Hematopoietic multipotent progenitor cell treated with erythropoietin and hydrocortisone succinate and interleukin-3 and kit ligand, for 8 days (in vitro differentiated cells): ENCODE results near the gene DNAJC17.

Source experiments
- DNase-seq: peaks from one replicate; pipeline ENCODE4 v3.0.0-alpha.2; 2015

Gene DNAJC17

DNA sequence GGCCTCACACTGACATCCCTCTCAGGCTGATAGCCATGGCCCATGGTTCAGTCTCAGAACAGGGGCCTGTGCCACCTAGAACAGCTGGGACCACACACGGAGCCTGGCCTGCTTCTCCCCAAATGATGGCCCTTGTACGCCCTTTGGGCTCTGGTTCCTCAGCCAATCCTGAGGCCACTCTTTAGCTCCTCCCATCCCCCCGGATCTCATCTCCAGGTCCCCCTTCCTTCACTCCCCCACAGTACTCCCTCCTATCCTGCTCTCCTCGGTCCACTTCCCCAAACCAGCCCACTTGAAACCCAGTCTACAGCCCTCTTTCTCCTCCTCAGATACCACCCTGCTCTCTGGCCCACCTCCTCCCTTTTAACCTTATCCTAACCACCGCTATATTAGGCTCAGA lies 18.2 kb downstream of the DNAJC17 start:
- DNase-seq = no peak

DNA sequence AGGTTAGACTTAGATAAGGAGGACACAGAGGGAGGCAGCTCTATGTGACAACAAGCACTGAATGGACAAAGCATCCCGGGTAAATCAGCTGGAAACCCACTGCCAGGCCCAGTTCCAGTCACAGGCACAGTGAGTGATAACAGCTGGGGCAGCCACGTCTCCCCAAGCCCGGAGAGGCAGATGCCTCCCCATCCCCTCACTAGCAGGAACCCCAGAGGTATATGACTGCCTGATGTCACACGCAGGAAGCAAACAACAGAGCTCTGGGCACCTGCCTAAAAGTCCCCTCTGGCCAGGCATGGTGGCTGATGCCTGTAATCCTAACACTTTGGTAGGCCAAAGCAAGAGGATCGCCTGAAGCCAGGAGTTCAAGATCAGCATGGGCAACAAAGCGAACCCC lies 19.3 kb downstream of the DNAJC17 start:
- DNase-seq = peak; percentile 24

DNA sequence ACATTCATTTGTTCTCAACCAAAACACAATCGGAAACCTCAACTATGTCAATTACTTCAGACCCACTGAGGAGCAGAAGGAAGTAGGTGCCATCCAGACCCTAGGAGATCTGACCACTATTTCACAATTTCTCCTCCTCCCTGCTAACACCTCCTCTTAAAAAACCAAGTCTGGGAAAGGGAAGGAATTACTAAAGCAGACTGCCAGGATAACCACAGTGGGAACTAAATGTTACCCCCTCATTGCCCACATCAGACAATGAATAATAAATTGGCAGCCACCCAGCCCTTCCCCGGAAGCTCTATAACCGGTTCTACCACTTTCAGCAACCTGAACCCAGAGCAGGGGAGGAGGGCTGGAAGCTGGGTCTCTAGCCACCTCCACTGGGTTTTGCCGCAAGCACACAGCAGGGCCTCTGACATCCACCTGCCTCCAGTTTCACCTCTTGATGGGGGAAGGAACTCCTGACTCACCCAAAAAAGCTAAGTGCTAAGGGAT lies 19.9 kb downstream of the DNAJC17 start:
- peak; percentile 46 for DNase-seq

DNA sequence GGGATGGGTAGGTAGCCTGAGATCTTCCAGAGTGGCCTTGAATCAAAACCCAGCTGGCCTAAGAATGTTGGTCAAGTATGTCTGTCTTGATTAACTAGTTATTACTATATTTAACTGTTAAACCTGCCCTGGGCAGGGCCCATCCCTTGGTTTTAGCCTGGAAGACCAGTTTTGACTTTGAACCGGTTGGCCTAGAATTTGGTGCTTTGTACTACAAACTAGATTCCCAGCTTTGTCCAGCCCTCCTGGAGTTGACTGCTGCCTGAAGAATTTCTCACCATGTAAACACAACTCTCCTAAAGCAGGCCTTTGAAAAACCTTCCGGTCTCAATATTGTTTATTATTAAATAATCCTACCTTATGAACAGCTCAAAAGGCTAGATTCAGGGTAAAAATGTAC lies 21.5 kb downstream of the DNAJC17 start:
- DNase-seq = no peak

DNA sequence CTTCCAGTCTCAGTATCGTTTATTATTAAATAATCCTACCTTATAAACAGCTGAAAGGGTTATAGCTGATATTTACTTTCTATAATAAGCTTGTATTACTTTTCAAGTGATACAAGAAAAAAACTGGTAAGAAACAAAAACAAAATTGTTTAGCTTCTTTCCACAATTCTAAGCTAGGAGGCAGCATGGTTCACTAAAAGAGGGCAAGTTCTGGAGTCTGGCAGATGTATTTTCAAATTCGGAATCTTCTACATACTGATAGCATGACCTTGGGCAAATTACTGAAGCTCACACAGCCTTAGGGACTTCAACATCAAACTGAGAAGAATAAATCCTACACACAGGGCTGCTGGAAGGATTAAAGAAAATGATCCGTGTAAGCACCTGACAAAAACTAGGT lies 22.1 kb downstream of the DNAJC17 start:
- DNase-seq = no peak

DNA sequence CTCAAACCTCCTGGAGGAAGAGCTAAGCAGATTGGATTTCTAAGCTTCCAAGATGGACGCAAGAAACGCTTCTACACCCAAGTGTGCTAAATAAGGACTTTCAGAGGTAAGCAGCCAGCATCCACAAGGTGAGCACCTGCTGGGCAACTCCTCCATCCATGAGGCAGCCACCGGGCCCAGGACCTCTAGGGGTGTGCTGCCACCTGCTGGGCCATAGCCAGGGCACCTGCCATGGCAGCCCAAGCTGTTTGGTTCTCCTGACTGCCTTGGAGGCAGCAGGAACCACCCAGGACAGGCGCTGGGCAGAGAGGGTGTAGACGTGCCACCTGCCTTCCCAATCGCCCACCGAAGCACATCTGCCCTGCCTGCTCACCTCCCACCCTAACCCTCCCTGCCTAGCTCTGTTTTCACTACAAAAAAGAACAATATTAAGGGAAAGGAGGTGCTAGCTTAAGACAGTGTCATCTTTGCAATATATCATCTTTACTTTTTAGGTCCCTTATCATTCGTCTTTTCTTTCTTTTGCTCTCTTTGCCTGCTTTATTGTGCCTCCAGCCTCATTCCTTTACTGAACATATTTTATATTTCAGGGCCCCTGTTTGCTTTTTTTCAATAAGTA lies 24.6 kb downstream of the DNAJC17 start:
- peak; percentile 78 for DNase-seq

- DNase-seq = peak; percentile 75
These were observed 30.6 kb downstream of the DNAJC17 start for GRCh38 chr15:40776537-40777141.

DNA sequence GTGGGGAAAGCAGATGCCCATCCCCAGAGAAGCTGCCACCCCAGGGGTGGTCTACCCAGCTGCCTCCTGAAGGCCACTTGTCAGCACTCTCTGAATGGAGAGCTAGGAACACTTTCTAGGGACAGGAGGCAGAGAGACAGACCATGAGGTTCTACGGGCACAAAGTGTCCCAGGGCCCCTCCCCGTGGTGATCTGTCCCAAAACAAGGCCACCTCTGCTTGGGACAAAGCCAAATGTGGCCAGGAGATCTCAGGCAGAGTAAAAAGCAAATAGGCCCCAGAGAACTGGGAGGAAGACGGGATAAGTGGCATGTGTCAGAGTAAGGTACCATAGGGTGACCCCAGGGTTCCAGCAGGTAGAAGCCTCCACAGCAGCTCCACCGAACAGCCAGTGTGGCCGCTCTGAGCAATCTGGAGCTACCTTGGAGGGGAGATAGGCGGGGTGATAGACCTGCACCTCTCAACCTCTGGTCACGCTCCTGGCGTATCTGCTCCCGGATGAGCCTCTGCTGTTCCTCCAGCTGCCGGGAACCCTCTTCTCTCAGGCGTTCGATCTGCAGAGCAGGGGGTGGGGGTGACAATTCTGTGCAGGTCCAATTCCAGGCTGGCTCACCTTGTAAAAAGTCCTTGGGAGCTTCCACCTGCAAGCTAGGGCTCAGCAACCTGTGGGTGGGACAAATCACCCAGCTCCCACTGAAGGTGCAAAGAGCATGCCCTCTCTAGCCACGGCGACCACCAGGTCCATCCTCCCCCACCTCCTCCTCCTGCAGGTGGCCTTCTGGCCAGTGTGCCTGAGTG lies 31.3 kb downstream of the DNAJC17 start:
- no peak for DNase-seq

DNA sequence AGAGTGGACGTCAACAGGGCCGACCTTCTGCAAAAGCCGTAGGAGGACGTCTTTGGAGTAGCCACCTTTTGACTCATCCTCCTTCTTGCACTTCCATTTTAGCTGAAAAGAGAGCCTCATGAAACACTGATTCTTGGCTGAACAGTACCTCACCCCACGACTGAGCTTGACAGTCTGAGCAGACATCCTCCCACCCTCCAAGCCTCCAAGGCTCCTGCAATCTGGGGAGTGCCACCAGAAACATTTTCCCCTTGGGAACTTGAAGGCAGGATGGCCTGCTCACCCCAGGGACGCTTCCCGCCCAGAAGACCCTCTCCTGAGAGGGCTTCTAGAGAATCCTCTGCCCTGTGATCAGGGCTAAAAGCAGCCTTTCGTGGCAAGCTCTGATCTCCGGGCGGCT lies 32.3 kb downstream of the DNAJC17 start:
- no peak for DNase-seq

DNA sequence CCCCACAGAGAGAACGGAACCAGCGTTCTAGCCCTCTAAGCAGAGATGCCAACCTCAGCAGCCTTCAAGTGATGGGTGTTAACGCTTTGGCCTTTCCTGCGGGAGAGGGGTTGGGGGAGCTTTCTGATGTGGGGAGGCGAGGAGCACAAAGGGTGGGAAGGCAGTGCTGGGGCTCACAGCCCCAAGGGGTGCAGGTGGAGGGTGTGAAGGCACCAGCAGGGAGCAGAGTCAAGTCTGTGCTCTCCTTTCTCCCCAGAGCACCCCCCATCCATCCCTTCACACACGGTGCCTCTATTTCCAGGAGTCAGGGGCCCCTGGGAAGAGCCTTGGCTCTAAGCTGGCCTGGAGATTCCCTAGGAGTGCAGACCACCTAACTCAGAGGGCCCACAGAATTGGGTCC lies 33.4 kb downstream of the DNAJC17 start:
- DNase-seq = no peak

- DNase-seq = no peak
These were observed 33.8 kb downstream of the DNAJC17 start for GRCh38 chr15:40773496-40773895.

- no peak for DNase-seq
These were observed 35.3 kb downstream of the DNAJC17 start for GRCh38 chr15:40772014-40772413.

- no peak for DNase-seq
These were observed 36.0 kb downstream of the DNAJC17 start for GRCh38 chr15:40771242-40771641.

DNA sequence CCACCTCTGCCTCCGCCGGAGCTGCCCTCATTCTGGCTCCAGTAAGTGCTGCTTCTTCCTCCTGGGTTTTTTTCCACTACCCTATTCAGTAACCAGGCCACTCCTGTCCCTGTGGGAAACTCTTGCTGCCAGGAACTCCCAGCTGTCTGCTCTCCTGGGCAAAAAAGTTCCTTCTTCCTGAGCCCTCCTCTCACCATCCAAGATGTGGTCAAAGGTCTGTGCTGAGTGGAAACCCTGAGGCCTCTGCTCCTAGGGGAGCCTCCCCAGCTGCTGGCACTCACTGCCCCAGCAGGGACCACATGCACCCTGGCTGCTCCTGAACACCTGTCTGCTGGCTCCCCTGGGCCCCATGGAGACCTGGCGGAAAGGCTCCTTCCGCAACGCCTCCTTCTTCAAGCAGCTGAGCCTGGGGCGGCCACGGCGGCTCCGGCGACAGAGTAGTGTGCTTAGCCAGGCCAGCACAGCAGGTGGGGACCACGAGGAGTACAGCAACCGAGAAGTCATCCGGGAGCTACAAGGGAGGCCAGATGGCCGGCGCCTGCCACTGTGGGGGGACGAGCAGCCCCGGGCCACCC lies 37.0 kb downstream of the DNAJC17 start:
- DNase-seq = no peak

- peak; percentile 63 for DNase-seq
These were observed 37.8 kb downstream of the DNAJC17 start, which contains the start of gene C15orf62 for GRCh38 chr15:40769274-40770146. C15orf62 (plus strand) TSS chr15:40769980; CDS start chr15:40770496, 516 bp downstream.

DNA sequence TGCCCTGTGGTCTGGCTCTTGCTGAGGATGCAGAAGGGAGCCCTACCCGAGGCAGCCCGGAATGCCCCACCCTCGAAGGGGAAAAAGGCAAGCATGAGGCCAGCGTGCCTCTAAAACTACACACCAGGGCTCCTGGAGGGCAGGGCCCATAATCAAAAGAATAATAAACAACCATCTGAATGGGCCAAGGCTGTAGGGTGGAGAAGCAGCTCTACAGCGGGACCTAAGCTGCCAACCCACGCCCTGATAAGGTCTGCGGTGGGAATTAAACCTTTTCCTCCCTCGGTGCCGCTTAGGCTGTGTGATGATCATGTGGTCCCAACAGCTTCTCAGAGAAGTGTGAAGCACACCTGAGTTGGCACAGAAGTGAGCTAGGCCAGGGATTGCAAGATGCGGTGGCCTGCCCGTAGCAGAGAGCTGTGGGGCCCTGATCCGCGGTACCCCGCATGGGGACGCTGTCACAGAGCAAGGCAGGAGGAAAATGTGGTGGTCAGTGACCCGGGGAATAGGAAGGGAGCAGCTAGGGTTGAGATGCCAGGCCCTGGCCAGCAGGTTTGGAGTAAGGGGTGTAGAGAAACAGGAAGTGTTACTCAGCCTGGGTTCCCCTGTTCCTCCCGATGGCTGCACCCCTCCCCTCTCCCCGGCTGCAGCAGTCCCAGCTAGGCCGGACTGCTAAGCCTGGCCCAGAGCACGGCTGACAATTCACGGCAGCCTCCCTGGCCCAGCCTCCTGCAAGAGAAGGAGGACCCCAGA lies 38.6 kb downstream of the DNAJC17 start:
- peak; percentile 87 for DNase-seq

- no peak for DNase-seq
These were observed 39.3 kb downstream of the DNAJC17 start for GRCh38 chr15:40767838-40768500.

GRCh38 chr15:40766906-40767837 lies 40.1 kb downstream of the DNAJC17 start:
- DNase-seq = peak; percentile 88

GRCh38 chr15:40766194-40766815 lies 41.0 kb downstream of the DNAJC17 start:
- DNase-seq = no peak
